Keratinocyte (primary cell): Measurements from ENCODE around the gene KCTD17. TPM values are rescaled to one million over a fixed set of nuclear protein-coding genes. Genes with fewer than 3 reads are reported as not detected.
A peak's percentile ranks its signal among the peaks of the same experiment; 100 is the strongest.

Source experiments
- DNase-seq: peaks from one replicate; pipeline ENCODE4 v3.0.0-alpha.2; 2011; ENCODE audit warnings: low read depth, missing footprints, low spot score
- FAIRE-seq: peaks from 2 replicates; lab custom pipeline; 2011; peaks lifted over from hg19 to GRCh38; lab: Jason Lieb, UNC
- H2AFZ ChIP-seq: 2 replicates; pipeline ENCODE4 v1.6.0; 2012; ENCODE audit warnings: low read length, control low read depth, inconsistent platforms; ENCODE audit not compliant: control insufficient read depth
- H3K27ac ChIP-seq: 2 replicates; pipeline ENCODE4 v1.5.1; 2011; ENCODE audit warnings: low read length; ENCODE audit not compliant: control insufficient read depth, insufficient read depth
- H3K27me3 ChIP-seq: 3 replicates; pipeline ENCODE4 v1.6.0; 2011; ENCODE audit warnings: low read length; ENCODE audit not compliant: control insufficient read depth, insufficient read depth; ENCODE audit errors: extremely low read depth
- H3K36me3 ChIP-seq, 2 experiments: 2 replicates in 1 of 2; 3 replicates in 1 of 2; pipeline ENCODE4 v1.5.1; 2011; ENCODE audit warnings: low read length in 2 of 2, mild to moderate bottlenecking in 1 of 2; ENCODE audit not compliant: control insufficient read depth in 2 of 2, insufficient read depth in 2 of 2; ENCODE audit errors: extremely low read depth in 1 of 2
- H3K4me1 ChIP-seq: 3 replicates; pipeline ENCODE4 v1.5.1; 2011; ENCODE audit warnings: low read length; ENCODE audit not compliant: control insufficient read depth, insufficient read depth; ENCODE audit errors: extremely low read depth
- H3K4me2 ChIP-seq: 3 replicates; pipeline ENCODE4 v1.6.0; 2011; ENCODE audit warnings: low read depth, low read length; ENCODE audit not compliant: control insufficient read depth, insufficient read depth; ENCODE audit errors: extremely low read depth
- H3K4me3 ChIP-seq, 3 experiments: fragments of 200-600 bp in 1 of 3; sonication (generic) in 1 of 3; 2 replicates in 2 of 3; 3 replicates in 1 of 3; pipeline ENCODE4 v1.5.1; 2011 to 2016; ENCODE audit warnings: low read length in 3 of 3, mild to moderate bottlenecking in 3 of 3, control low read depth in 2 of 3, inconsistent platforms in 1 of 3, low read depth in 1 of 3, mixed read lengths in 1 of 3, mixed run types in 1 of 3, moderate library complexity in 1 of 3; ENCODE audit not compliant: control insufficient read depth in 2 of 3, insufficient read depth in 2 of 3; ENCODE audit errors: extremely low read depth in 1 of 3
- H3K79me2 ChIP-seq: 2 replicates; pipeline ENCODE4 v1.6.0; 2012; ENCODE audit warnings: low read length; ENCODE audit not compliant: control insufficient read depth, insufficient read depth
- H3K9ac ChIP-seq: 3 replicates; pipeline ENCODE4 v1.6.0; 2011; ENCODE audit warnings: low read length; ENCODE audit not compliant: control insufficient read depth, insufficient read depth; ENCODE audit errors: extremely low read depth
- H3K9me1 ChIP-seq: 3 replicates; pipeline ENCODE4 v1.6.0; 2011; ENCODE audit warnings: low read length; ENCODE audit not compliant: control insufficient read depth, insufficient read depth; ENCODE audit errors: extremely low read depth
- H3K9me3 ChIP-seq: 2 replicates; pipeline ENCODE4 v1.5.1; 2012; ENCODE audit warnings: low read depth, low read length; ENCODE audit not compliant: control insufficient read depth
- H4K20me1 ChIP-seq: 3 replicates; pipeline ENCODE4 v1.6.0; 2011; ENCODE audit warnings: low read length; ENCODE audit not compliant: control insufficient read depth, insufficient read depth; ENCODE audit errors: extremely low read depth
- CTCF ChIP-seq, 3 experiments: IDR thresholded peaks in 1 of 3; conservative IDR thresholded peaks in 1 of 3; optimal IDR thresholded peaks in 1 of 3; 2 replicates in 2 of 3; 3 replicates in 1 of 3; pipeline versions ENCODE3 to v1.5.1; 2011; ENCODE audit warnings: low read length in 3 of 3, mild to moderate bottlenecking in 3 of 3, moderate library complexity in 2 of 3, control low read depth in 1 of 3, inconsistent platforms in 1 of 3; ENCODE audit not compliant: insufficient read depth in 2 of 3; ENCODE audit errors: extremely low read depth in 1 of 3
- EZH2 ChIP-seq: IDR thresholded peaks from one replicate; pipeline ENCODE4 v1.6.1; 2012; ENCODE audit warnings: inconsistent platforms, mild to moderate bottlenecking, low read length, moderate library complexity
- dilution Hi-C: fragments of 300-500 bp; cut with MboI; formaldehyde crosslinking; loops from one replicate; pipeline ENCODE4 v1.7.0; 2020; ENCODE audit warnings: low sequenced_read_pairs; ENCODE audit not compliant: extremely low pct_ligation_motif_present
- polyA plus RNA-seq, 5 experiments: library from polyadenylated mRNA; depleted of rRNA in 3 of 5; stranded (reverse) in 3 of 5; stranded (forward) in 1 of 5; unstranded in 1 of 5; fragments of >200 nt; gene quantifications; 1 replicate in 1 of 5; 2 replicates in 3 of 5; 3 replicates in 1 of 5; pipeline versions ENCODE4 v1.2.1 to v1.2.3, GENCODE V29; 2011 to 2012; ENCODE audit warnings: missing spikeins in 2 of 5, low read depth in 1 of 5, low replicate concordance in 1 of 5

The KCTD17 gene
- polyA plus RNA-seq, 1 donor (not counting 4 experiments of a cell fraction or from before 2014, with no cell fraction given), result 16.3 TPM

- Histone ChIP-seq H3K9me3 (no peaks in the 10 kb centered on the region), H3K9me1 (no peaks in the 10 kb centered on the region), H3K27me3 (no peaks in the 10 kb centered on the region), H3K79me2 (no peaks in the 10 kb centered on the region), H3K27ac (no peak overlapping the region), H3K4me2 (no peak overlapping the region), H3K9ac (no peak overlapping the region), H2AFZ (no peak overlapping the region), H3K4me1 (peaks cover 8% of the 10 kb centered on the region), H3K36me3 (no peaks in the 10 kb centered on the region), H3K4me3 (no peak overlapping the region), H4K20me1 (no peaks in the 10 kb centered on the region)
- no peak for TF ChIP-seq EZH2
- TF ChIP-seq CTCF (optimal IDR thresholded peaks at IDR 0.05 in 1 of 3, IDR thresholded peaks at IDR 0.05 in 1 of 3, conservative IDR thresholded peaks at IDR 0.05 in 1 of 3; ENCODE audit: extremely low read depth in 1 of 3, insufficient read depth in 2 of 3, low read length in 3 of 3), result peak; percentile 81 to 96 (median 96)
- dilution Hi-C loops, result no loop called here
- FAIRE-seq, result no peak
- DNase-seq, result no peak
These were observed 7.6 kb upstream of the KCTD17 start for GRCh38 chr22:37043828-37044538.

- FAIRE-seq (peak; percentile 58), DNase-seq (no peak)
- H3K9me1 ChIP-seq, result no peaks in the 10 kb centered on the region
These were observed 6.6 kb upstream of the KCTD17 start for GRCh38 chr22:37044634-37045625.

More at GRCh38 chr22:37044634-37045625, 6.6 kb upstream of the KCTD17 start:
- H4K20me1 ChIP-seq, result no peaks in the 10 kb centered on the region
- no peaks in the 10 kb centered on the region for H3K36me3 ChIP-seq
- no peak overlapping the region for H3K4me3 ChIP-seq
- no peaks in the 10 kb centered on the region for H3K79me2 ChIP-seq
- no peak overlapping the region for H2AFZ ChIP-seq
- H3K9ac ChIP-seq, result no peak overlapping the region
- no peak overlapping the region for H3K27ac ChIP-seq
- peaks cover 8% of the 10 kb centered on the region for H3K4me1 ChIP-seq
- dilution Hi-C loops, result no loop called here
- H3K4me2 ChIP-seq, result no peak overlapping the region
- TF ChIP-seq CTCF (optimal IDR thresholded peaks at IDR 0.05 in 1 of 3, IDR thresholded peaks at IDR 0.05 in 1 of 3, conservative IDR thresholded peaks at IDR 0.05 in 1 of 3; ENCODE audit: extremely low read depth in 1 of 3, insufficient read depth in 2 of 3, low read length in 3 of 3) (no peak), EZH2 (no peak)
- no peaks in the 10 kb centered on the region for H3K27me3 ChIP-seq
- no peaks in the 10 kb centered on the region for H3K9me3 ChIP-seq
